GM23248 (cell line): ENCODE results near the gene TRIB2. TPM values are rescaled to one million over a fixed set of nuclear protein-coding genes. Genes with fewer than 3 reads are reported as not detected.

Experiments used
- DNase-seq: peaks from one replicate; pipeline ENCODE4 v3.0.0-alpha.2; 2015
- H2AFZ ChIP-seq: fragments of 200-600 bp; sonication (generic); 2 replicates; pipeline ENCODE4 v1.6.1; 2016; ENCODE audit warnings: antibody characterized with exemption
- H3F3A ChIP-seq: fragments of 200-600 bp; sonication (generic); 2 replicates; pipeline ENCODE4 v1.6.1; 2016; ENCODE audit warnings: mild to moderate bottlenecking, antibody characterized with exemption, mixed run types; ENCODE audit not compliant: insufficient read depth
- H3K27ac ChIP-seq: fragments of 200-600 bp; sonication (generic); 2 replicates; pipeline ENCODE4 v1.5.1; 2016; ENCODE audit warnings: mild to moderate bottlenecking
- H3K27me3 ChIP-seq: fragments of 200-600 bp; sonication (generic); replicated peaks from 2 replicates; pipeline ENCODE4 v1.6.1; 2016; ENCODE audit warnings: mild to moderate bottlenecking; ENCODE audit not compliant: insufficient read depth
- H3K36me3 ChIP-seq: fragments of 200-600 bp; sonication (generic); 2 replicates; pipeline ENCODE4 v1.6.1; 2016; ENCODE audit warnings: low read depth, mild to moderate bottlenecking
- H3K4me1 ChIP-seq: fragments of 200-600 bp; sonication (generic); 2 replicates; pipeline ENCODE4 v1.6.1; 2016; ENCODE audit warnings: mild to moderate bottlenecking; ENCODE audit not compliant: insufficient read depth
- H3K4me2 ChIP-seq: fragments of 200-600 bp; sonication (generic); one replicate; pipeline ENCODE4 v1.6.1; 2016; ENCODE audit warnings: mild to moderate bottlenecking; ENCODE audit not compliant: unreplicated experiment
- H3K4me3 ChIP-seq: fragments of 200-600 bp; sonication (generic); 2 replicates; pipeline ENCODE4 v1.5.1; 2016; ENCODE audit warnings: mild to moderate bottlenecking
- H3K79me2 ChIP-seq: fragments of 200-600 bp; sonication (generic); 2 replicates; pipeline ENCODE4 v1.6.1; 2016; ENCODE audit warnings: mild to moderate bottlenecking; ENCODE audit not compliant: insufficient read depth
- H3K9ac ChIP-seq: fragments of 200-600 bp; sonication (generic); 2 replicates; pipeline ENCODE4 v1.6.1; 2016; ENCODE audit warnings: mild to moderate bottlenecking
- H3K9me2 ChIP-seq: fragments of 200-600 bp; sonication (generic); 2 replicates; pipeline ENCODE4 v1.6.1; 2016; ENCODE audit warnings: mixed run types, mild to moderate bottlenecking, moderate library complexity; ENCODE audit not compliant: insufficient read depth
- H3K9me3 ChIP-seq: fragments of 200-600 bp; sonication (generic); one replicate; pipeline ENCODE4 v1.6.1; 2017; ENCODE audit warnings: low read depth
- H4K20me1 ChIP-seq: fragments of 200-600 bp; sonication (generic); 2 replicates; pipeline ENCODE4 v1.6.0; 2016; ENCODE audit not compliant: insufficient read depth
- EZH2 ChIP-seq: fragments of 200-600 bp; sonication (generic); IDR thresholded peaks from 2 replicates; pipeline ENCODE4 v1.6.1; 2018; ENCODE audit warnings: antibody characterized with exemption, mild to moderate bottlenecking; ENCODE audit not compliant: insufficient read depth, poor library complexity, severe bottlenecking
- EZH2phosphoT487 ChIP-seq: fragments of 200-600 bp; sonication (generic); IDR thresholded peaks from 2 replicates; pipeline ENCODE4 v1.6.1; 2018; ENCODE audit warnings: antibody characterized with exemption, moderate library complexity, mild to moderate bottlenecking, low read depth; ENCODE audit not compliant: insufficient read depth
- WGBS, 2 experiments: methylation state at CpG; one replicate each; pipeline ENCODE4 v1.1.6; 2015 to 2017; ENCODE audit warnings: low lambda C conversion rate in 2 of 2, low coverage in 1 of 2; ENCODE audit errors: missing lambda C conversion rate in 2 of 2; 5-methylcytosine and 5-hydroxymethylcytosine counted together
- in situ Hi-C: fragments of 300-500 bp; cut with MboI; formaldehyde crosslinking; loops from 2 replicates; pipeline ENCODE4 v1.15.0; 2020
- polyA plus RNA-seq: library from polyadenylated mRNA; unstranded; fragments of >200 nt; fragmentation: Nextera tagmentation; extraction: Ambion mirVana; gene quantifications from 2 replicates; pipeline ENCODE4 v1.2.1, GENCODE V29; 2016
- total RNA-seq: library from RNA; depleted of rRNA; stranded (reverse); fragments of >200 nt; shearing (Covaris generic); gene quantifications from 2 replicates; pipeline ENCODE4 v1.2.3, GENCODE V29; 2014

Gene TRIB2
- total and polyA plus RNA-seq, 2 experiments from 2014 or later: 31.5 to 46.9 TPM

DNA sequence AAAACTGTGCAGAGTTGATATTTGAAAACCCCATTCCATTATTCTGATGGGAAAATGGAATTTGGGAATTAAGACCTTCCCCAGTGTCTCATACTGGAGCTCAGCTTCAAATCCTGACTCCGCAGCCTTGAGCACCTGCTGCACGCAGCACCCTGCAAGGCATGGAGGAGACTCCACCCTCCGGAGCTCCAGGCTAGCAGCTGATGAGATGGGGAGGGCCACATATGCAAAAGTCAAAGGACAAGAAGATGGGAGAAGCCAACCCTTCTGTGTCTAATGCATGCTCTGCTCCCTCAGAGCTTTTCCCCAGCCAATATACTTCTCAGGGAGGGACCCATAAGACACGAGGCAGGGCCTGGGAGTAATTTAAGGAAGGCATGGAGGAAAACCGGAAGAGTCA is 34.7 kb upstream of the TRIB2 start:
- H3K27me3 ChIP-seq: no peaks in the 10 kb centered on the region
- no peak overlapping the region for H3K9ac ChIP-seq
- no peaks in the 10 kb centered on the region for H3K36me3 ChIP-seq
- H3K79me2 ChIP-seq: no peaks in the 10 kb centered on the region
- TF ChIP-seq EZH2: no peak
- no peak for TF ChIP-seq EZH2phosphoT487
- no peak overlapping the region for H2AFZ ChIP-seq
- H4K20me1 ChIP-seq: no peaks in the 10 kb centered on the region
- H3K4me2 ChIP-seq: no peak overlapping the region
- in situ Hi-C loops: no loop called here
- no peak for DNase-seq
- no peak overlapping the region for H3K4me3 ChIP-seq
- no peak overlapping the region for H3K27ac ChIP-seq
- WGBS, 2 experiments: 74 to 84% methylated on average over 5 of the region's 5 CpGs
- 0 out of 2 replicates have a peak, but pooled peaks cover 10% of the 10 kb centered on the region for H3F3A ChIP-seq
- H3K9me2 ChIP-seq: no peaks in the 10 kb centered on the region
- H3K4me1 ChIP-seq: peaks cover 16% of the 10 kb centered on the region
- no peaks in the 10 kb centered on the region for H3K9me3 ChIP-seq

DNA sequence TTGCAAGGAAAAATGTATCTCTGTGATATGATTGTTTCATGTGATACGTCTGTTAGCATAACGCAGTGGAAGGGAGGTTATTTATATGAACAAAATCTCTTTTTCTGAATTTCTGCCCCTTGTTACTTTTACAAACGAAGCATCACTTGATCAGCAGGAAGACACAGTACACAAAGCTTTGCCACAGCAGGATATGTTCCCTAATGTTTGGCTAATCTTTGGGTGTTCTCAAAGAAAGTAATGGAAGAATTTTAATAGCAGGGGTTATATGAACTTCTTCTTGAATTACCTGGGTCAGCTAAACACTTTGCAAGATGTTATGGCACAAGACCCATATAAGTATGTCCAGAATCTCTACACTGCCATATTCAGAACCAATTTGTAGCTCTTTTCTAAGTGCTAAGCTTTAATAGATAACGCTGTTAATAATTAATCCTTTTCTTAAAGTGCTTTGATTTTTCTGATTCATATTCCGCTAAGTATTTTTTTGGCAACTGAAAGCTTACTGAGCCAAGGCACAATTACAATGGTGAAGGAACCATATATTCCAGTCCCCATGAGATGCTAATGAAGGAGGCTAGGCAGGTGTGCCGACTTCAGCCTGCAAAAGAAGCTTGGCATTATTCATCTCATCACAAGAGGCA is 33.2 kb upstream of the TRIB2 start:
- Histone ChIP-seq H3K79me2 (no peaks in the 10 kb centered on the region), H3K27ac (no peak overlapping the region), H4K20me1 (no peaks in the 10 kb centered on the region), H3K27me3 (no peaks in the 10 kb centered on the region), H3K9me3 (no peaks in the 10 kb centered on the region), H3K36me3 (no peaks in the 10 kb centered on the region), H3K9ac (no peak overlapping the region), H3F3A (0 out of 2 replicates have a peak, but pooled peaks cover 10% of the 10 kb centered on the region), H2AFZ (no peak overlapping the region), H3K9me2 (no peaks in the 10 kb centered on the region), H3K4me1 (peaks cover 17% of the 10 kb centered on the region), H3K4me2 (no peak overlapping the region), H3K4me3 (no peak overlapping the region)
- TF ChIP-seq EZH2 (no peak), EZH2phosphoT487 (no peak)
- in situ Hi-C loops: no loop called here
- 91 to 95% methylated on average over 6 of the region's 6 CpGs for WGBS, 2 experiments
- no peak for DNase-seq

DNA sequence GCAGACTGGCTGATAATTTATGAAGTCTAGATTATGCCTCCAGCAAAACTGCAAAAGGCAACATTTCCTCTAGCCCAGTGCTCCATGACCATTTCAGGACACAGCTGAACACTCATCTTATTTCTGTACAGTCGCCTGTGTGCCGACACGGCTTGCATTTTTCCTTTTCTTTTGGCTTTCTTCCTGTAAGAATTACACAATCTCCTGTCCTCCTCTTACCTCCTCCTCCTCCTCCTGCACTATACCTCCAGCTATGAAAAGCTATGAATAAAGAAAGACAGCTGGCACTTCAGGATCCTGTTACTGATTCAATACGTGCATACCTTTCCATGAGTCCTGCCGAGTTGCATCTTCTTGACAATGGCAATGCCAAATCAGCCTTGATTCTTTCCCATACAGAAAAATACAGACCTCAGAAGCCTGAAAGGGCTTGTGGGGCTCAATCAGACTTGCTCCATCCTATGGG is 32.2 kb upstream of the TRIB2 start:
- Histone ChIP-seq H3K36me3 (no peaks in the 10 kb centered on the region), H4K20me1 (no peaks in the 10 kb centered on the region), H3K4me3 (no peak overlapping the region; the same call in 1 of the 2 replicates), H2AFZ (0 out of 2 replicates have a peak overlapping the region, but pooled peaks have one; percentile 3), H3K27me3 (no peaks in the 10 kb centered on the region), H3K27ac (no peak overlapping the region), H3F3A (0 out of 2 replicates have a peak, but pooled peaks cover 10% of the 10 kb centered on the region), H3K79me2 (no peaks in the 10 kb centered on the region), H3K9ac (no peak overlapping the region), H3K4me2 (peak overlapping the region; percentile 40), H3K9me3 (no peaks in the 10 kb centered on the region), H3K9me2 (no peaks in the 10 kb centered on the region), H3K4me1 (peaks cover 17% of the 10 kb centered on the region)
- DNase-seq: peak; percentile 64
- TF ChIP-seq EZH2: no peak
- TF ChIP-seq EZH2phosphoT487: no peak
- WGBS, 2 experiments: 25 to 28% methylated on average over 5 of the region's 5 CpGs
- in situ Hi-C loops: no loop called here

DNA sequence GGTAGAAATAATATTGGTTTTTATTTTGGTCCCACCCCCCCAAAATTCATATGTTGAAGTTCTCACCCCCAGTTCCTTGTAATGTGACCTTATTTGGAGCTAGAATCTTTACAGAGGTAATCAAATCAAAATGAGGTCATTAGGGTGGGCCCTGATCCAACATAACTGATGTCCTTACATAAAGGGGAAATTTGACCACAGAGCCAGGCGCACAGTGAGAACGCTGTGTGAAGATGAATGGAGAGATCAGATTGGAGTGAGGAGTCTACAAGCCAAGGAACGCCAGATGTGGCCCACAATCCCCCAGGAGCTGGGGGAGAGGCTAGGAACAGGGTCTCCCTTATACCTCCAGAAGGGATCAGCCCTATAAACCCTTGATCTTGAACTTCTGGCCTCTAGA is 31.6 kb upstream of the TRIB2 start:
- DNase-seq: no peak
- Histone ChIP-seq H3F3A (0 out of 2 replicates have a peak, but pooled peaks cover 10% of the 10 kb centered on the region), H4K20me1 (no peaks in the 10 kb centered on the region), H3K79me2 (no peaks in the 10 kb centered on the region), H3K4me3 (no peak overlapping the region), H3K36me3 (no peaks in the 10 kb centered on the region), H3K4me2 (no peak overlapping the region), H3K4me1 (peaks cover 17% of the 10 kb centered on the region), H3K9me3 (no peaks in the 10 kb centered on the region), H3K9me2 (no peaks in the 10 kb centered on the region), H3K27ac (no peak overlapping the region), H3K27me3 (no peaks in the 10 kb centered on the region), H3K9ac (no peak overlapping the region), H2AFZ (no peak overlapping the region)
- WGBS, 2 experiments: 94 to 100% methylated on average over 3 of the region's 3 CpGs
- in situ Hi-C loops: no loop called here
- TF ChIP-seq EZH2phosphoT487: no peak
- no peak for TF ChIP-seq EZH2
